ENCODE results near the gene PAPPA2.
"Not testable (repeated sequence)": the region's sequence is repeated elsewhere in the genome, so short reads cannot be mapped to it uniquely, and the experiment has no call there.

Gene PAPPA2

DNA sequence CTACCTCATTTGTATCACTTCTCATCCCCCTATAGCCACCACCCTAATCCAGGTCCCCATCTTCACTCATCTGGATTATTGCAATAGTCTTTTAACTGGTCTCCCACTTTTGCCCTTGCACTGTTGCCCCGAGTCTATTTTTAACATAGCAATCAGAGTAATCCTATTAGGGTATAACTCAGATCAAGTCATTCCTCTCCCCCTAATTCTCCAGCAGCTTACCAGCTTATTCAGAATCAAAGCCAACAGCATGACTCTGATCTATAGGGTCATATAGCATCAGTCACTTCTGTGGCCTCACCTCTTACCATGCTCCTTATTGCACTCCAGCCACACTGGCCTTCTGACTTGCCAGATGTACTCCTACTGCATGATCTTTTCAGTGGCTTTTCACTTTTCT, 140.7 kb downstream of the PAPPA2 start:
- no peak for DNase-seq (ENCODE audit: low read depth in 1 of 2, low spot score in 1 of 2)

DNA sequence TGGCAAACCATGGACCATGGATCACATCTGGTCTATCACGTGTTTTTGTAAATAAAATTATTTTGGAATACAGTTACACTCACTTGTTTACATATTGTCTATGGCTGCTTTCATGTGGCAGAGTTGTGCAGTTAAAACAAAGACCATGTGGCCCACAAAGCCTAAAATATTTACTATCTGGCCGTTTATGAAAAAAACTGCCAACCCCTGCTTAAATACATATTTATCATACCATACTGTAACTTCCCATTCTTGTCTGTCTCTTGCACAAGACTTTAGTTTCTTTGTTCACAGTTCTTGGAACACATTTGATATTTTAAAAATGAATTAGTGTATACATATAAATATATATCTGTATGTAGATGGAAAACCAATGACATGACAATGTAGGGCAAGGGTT, 141.5 kb downstream of the PAPPA2 start:
- DNase-seq (ENCODE audit: low read depth in 1 of 2, low spot score in 1 of 2): no peak

DNA sequence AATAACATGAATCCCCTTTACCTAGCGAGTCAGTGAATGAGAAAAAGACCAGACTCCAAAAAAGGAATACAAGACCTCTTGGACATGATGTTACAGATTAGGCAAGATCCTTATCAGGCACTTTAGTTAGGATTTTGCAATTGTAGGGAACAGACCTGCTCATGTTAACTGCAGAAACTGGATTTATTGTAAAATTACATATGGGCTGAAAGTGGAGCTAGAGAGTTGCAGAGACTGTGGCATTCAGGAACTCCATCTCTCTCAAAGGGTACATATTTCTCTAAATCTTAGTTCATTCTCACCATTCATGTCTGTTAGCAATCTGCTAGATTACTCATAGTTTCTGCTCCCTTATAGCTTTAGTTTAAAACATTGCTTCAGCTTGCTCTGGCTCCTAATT, 142.2 kb downstream of the PAPPA2 start:
- DNase-seq (ENCODE audit: low read depth in 1 of 2, low spot score in 1 of 2): no peak

DNA sequence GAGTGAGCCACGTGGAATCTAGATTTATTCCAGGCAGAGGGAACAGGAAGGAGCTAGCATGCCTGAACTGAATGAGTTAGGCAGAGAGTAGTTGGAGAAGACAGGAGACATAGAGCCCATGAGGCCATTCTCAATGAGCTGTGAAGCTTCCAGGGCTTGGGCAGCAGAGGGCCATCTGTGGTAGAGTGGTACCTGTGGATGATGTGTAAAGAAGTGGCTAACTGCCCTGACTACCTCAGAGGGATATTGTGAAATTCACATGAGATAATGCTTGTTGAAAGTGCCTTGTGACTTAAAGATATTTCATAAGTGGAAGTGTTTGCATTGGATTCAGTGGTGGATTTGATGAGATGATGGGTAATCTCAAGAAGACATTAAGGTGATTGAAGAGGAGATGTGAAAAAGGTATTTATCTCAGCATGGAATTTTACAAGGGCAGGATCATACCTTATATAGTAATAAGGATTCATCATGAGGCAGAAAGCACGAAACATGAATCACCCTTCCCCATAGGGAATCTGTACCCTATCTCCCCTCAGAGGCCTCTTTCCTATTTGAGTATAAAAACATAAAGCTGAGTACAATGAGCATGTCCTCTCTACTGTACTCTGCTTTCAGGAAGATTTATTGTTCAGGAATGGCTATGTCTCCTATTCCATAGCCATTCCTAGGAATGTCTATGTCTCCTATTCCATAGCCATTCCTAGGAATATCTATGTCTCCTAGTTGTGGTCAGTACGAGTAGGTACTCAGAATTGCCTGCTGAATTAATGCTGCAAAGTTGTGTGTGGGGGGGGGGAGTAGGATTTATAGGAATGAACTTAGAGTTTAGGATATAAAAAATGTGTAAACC, 146.8 kb downstream of the PAPPA2 start:
- no peak for DNase-seq (ENCODE audit: low read depth in 1 of 2, low spot score in 1 of 2)

DNA sequence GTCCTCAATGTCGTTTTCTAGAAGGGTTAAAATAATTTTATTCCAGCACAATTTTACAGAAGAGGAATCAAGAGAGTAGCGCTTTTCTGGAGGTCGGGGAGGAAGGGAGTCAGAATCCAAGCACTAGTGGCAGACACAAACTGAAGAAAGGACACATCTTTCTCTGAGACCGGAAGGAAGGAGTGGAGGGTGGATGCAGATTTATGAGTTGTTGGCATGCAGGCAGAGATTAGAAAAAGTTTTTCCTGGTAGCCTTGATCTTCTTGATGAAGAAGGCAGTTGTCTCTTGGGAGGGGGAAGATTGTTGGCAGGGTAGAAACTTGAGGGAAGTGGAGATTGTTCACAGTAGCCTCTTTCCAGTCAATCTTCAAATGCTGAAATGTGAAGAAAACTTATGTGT, 149.8 kb downstream of the PAPPA2 start:
- DNase-seq (ENCODE audit: low read depth in 1 of 2, low spot score in 1 of 2): no peak

DNA sequence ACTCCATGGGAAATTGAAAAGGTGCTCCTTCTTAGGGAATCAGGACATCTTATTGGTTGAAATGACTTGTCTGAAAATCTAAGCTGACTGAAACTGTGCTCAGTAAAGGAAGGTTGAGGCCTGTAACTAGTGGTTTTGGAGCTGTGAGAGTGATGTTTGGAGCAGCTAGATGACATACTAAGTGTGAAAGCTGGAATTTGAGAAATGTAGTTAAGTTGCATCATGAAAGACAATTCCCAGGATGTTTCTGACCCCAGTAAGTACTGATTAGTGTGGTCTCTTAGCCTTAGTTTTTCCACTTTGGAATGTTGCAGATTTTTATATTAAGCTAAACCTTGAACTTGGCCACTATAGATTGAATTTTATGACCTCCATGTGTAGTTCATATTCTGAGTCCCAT, 154.9 kb downstream of the PAPPA2 start:
- DNase-seq (ENCODE audit: low read depth in 1 of 2, low spot score in 1 of 2): no peak

DNA sequence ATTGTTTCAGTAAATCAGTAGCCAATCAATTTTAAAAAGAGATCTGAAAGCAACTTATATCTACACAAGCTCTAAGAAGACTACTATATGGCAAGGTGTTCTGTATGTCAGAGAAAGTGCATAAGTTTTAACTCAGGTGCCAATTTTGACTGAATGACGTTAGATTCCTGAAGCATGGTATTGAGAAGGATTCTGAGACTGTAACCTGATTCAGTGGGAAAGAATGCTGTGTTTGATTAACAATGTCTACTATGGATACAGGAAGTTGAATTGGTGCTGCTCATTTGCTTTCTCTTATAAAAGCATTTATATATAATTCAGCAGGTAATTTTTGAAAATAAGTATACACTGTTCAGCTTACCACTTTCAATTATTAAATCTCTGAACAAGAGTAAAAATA, 156.3 kb downstream of the PAPPA2 start:
- no peak for DNase-seq (ENCODE audit: low read depth in 1 of 2, low spot score in 1 of 2)

DNA sequence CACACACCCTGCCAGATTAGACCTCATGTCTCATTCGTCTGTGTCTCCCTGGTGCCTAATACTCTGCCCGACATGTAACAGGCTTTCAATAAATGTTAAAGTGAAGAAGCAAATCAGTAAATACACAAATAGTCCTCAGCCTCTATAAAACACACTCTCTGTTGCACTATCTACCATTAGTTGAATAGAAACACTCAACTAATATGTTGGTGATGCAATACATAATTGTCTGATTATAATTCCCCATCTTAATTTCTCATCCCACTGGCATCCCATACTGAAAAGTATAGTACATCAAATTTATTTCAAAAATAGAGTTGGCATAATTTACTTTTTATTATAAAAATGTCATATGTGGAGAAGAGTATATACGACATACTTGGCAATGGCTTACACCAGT, 162.4 kb downstream of the PAPPA2 start:
- no peak for DNase-seq (ENCODE audit: low read depth in 1 of 2, low spot score in 1 of 2)

DNA sequence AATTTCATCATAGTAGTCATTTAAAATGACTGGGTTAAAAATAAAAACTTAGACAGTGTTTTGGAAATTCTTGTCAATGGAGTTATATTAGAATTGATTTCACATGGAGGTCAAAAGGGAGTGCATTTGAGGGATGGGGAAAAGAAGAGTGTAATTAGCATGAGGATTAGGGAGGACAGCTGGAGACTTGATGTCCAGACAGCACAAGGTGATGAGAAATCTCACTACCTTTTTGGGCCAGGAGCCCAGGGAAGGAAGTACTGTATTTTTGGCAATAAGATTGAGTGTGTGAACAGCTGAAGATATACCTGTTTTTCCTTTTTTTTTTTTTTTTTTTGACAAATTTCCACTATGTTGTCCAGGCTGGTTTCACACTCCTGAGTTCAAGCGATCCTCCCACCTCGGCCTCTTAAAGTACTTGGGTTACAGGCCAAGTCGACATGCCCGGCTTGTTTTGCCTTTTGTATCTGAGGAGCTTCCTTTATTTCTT, 163.6 kb downstream of the PAPPA2 start:
- no peak for DNase-seq (ENCODE audit: low read depth in 1 of 2, low spot score in 1 of 2)

DNA sequence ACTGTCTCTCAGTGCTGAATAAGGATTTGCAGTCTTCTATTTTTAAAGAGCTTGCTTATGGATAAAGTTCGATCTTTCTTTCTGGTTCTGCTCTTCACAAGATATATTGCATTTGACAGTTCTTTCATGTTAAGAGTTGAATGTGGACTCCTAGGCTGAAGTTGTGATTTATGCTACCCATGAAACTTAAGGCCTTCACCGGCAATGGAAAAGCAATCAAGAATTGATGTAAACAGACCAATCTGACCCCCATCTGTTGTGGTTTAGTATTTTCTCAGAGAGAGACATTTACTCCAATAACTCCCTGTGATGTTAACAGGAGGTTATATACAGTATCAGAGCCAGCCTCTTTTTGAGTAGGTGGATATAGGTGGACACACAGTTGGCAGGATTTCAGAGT, 165.8 kb downstream of the PAPPA2 start:
- DNase-seq (ENCODE audit: low read depth in 1 of 2, low spot score in 1 of 2): no peak

DNA sequence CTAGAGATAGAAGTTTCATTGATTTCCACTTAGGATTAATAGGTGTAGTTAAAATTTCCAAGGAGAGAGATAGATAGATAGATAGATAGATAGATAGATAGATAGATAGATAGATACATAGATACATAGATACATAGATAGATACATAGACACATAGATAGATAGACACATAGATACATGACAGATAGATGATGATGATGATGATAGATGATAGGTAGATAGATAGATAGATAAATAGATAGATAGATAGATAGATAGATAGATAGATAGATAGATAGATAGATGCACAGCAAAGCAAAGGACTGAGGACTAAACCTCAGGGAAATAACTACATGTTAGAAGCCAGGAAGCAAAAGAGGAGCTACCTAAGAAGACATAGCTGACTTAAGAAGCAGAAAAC, 171.8 kb downstream of the PAPPA2 start:
- not testable (repeated sequence) for DNase-seq (ENCODE audit: low read depth in 1 of 2, low spot score in 1 of 2)

DNA sequence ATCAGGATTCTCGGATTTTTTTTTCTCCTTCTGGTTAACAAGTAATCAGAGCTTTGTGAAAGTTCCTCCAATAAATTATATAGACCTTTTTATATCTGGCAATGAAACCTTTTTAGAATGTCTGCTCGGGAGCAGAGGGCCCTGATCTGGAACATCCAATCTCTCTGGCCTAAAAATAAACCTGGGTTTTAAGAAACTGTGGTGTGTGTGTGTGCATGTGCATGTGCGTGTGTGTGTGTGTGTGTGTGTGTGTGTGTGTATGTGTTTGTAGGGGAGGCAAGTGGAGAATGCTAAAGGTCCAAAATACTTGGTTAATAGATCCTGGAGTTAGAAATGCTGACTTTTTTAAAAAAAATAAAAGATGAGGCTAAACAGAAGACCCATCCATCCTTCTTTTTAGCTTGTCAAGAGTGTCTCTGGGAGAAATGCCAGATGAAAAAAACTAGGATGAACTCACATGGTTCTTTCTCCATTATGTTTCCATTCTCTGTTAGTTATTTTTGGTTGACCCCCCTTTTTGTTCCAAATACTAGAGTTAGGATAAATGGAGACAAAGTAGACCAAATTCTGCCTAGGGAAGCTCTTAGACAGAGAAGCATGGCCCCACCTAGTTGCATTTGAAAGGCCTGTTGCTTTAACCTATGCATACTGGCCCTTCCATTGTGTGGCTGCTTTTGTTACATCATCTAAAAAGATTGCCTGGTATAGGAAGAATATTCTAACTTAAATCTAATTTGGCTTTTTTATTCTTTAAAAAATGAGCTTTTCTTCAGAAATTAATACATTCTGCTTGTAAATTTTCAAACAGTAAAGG, 175.9 kb downstream of the PAPPA2 start:
- no peak for DNase-seq (ENCODE audit: low read depth in 1 of 2, low spot score in 1 of 2)

DNA sequence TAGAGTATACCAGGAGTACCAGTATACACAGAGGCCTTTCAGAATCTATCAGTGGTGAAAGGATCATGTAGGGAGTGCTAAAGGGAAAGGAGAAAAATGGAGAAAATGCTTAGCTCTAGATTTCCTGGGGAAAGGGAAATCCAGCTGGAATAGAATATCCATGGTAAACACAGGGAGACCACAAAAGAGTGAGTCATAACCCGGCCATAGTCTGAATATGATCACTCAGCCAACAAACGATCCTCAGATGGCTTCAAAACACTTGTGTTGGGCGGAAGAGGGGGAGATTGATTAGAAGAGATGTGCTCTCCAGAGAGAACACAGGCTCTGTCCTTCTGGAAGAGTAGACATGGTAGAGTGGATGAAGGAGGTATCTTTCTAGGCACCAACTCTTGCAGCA, 180.6 kb downstream of the PAPPA2 start:
- no peak for DNase-seq (ENCODE audit: low read depth in 1 of 2, low spot score in 1 of 2)

DNA sequence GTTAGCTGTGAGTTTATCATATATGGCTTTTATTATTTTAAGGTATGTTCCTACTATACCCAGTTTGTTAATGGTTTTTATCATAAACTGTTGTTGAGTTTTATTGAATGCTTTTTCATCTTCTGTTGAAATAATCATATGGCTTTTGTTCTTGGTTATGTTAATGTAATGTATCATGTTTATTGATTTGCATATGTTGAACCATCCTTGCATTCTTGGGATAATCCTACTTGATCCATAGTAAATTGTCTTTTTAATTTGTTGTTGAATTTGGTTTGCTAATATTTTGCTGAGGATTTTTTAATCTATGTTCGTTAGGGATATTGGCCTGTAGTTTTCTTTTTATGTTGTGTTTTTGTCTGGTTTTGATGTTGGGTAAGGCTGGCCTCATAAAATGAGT, 185.6 kb downstream of the PAPPA2 start:
- no peak for DNase-seq (ENCODE audit: low read depth in 1 of 2, low spot score in 1 of 2)

DNA sequence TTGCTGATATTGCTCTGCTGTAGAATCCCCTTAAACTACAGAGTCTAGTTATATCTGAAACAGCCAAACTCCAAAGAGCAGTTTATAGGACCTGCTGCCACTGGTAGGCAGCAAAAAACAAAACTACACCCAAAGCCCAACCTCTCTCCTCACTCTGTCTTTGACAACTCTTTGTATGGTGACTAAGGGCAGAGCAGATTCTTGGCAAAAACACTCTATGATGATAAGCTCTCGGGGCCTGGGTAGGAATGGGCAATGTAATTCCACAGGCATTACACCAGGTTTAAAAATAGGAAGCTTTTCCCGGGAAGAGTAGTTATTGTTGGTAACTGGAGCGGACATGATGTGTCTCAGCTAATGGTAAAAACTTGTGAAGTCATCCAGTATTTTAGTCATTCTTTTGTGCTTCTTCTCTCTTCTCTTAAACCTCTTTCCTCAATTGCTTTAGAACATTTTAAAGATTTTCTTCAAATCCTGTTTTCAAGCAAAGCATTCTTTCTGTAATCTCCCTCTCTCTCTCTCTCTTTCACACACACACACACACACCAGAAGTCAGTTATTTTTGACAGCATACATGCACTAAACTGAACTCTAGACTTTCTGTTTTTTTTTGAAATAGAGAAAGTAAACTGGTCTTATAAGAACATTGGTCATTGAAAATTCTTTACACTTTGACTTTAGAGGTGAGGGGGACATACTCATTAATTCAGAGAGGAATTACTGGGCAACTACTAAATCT, 193.5 kb downstream of the PAPPA2 start:
- no peak for DNase-seq (ENCODE audit: low read depth in 1 of 2, low spot score in 1 of 2)

DNA sequence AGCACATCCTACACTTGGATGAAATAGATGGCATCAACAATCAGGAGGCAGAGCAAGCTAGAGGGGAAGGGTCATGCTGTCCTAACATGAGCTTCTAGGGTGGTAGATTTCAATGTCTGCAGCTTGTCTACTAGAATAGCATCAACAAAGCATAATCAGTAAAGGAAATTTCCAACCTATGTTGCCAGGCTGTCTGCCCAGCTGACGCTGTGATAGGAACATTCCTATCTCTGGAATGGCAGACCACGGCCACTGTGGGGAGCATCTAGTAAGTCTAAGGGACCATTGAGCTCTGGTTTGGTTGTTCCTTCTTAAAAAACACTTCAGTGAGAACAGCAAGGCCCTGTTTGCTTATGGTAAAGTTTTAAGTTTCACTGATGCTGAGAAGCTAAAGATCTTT, 206.8 kb downstream of the PAPPA2 start:
- DNase-seq (ENCODE audit: low read depth in 1 of 2, low spot score in 1 of 2): no peak

DNA sequence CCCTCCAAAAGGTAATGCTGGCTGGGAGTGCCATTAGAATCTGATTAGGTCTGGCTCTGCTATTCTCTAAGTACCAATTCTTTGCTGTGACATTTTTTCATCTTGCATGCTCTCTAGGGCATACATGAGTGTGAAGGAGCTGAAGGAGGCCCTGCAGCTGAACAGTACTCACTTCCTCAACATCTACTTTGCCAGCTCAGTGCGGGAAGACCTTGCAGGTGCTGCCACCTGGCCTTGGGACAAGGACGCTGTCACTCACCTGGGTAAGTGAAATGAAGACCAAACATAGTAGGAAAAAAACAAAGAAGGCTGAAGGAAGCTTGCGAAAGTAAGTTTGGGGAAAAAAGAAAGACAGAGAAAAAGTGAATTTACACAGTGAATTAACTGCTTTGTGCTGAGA, 207.9 kb downstream of the PAPPA2 start:
- no peak for DNase-seq (ENCODE audit: low read depth in 1 of 2, low spot score in 1 of 2)

DNA sequence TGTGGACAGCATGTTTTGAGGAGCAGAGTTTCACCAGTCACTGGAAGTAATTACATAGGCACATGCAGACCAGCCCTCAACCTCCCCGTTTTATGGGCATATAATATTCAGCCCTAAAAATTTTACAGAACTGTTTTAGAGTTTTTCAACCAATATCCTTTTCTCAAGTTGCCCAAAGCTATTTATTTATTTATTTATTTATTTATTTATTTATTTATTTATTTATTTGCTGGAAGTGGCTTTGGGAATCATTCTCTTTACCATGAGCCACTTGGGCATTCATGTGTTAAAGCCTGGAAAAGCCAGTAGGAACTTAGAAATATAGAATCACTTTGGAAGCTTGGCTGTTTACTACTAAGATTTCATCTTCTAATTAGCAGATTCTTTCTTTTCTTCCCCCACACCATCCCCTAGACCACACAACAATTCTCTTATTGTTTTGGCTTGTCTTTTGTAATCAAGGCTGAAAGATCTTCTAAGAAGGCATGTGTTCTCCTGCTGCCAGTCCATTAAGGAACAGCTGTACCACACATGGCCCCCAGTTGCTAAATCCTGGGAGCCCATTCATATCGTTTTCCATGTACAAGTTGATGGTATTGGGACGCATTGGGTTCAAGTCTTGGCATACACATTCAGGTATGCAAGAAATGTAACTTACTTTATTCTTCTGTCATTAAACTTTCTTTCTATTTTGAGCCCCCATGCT, 220.0 kb downstream of the PAPPA2 start:
- DNase-seq (ENCODE audit: low read depth in 1 of 2, low spot score in 1 of 2): no peak

DNA sequence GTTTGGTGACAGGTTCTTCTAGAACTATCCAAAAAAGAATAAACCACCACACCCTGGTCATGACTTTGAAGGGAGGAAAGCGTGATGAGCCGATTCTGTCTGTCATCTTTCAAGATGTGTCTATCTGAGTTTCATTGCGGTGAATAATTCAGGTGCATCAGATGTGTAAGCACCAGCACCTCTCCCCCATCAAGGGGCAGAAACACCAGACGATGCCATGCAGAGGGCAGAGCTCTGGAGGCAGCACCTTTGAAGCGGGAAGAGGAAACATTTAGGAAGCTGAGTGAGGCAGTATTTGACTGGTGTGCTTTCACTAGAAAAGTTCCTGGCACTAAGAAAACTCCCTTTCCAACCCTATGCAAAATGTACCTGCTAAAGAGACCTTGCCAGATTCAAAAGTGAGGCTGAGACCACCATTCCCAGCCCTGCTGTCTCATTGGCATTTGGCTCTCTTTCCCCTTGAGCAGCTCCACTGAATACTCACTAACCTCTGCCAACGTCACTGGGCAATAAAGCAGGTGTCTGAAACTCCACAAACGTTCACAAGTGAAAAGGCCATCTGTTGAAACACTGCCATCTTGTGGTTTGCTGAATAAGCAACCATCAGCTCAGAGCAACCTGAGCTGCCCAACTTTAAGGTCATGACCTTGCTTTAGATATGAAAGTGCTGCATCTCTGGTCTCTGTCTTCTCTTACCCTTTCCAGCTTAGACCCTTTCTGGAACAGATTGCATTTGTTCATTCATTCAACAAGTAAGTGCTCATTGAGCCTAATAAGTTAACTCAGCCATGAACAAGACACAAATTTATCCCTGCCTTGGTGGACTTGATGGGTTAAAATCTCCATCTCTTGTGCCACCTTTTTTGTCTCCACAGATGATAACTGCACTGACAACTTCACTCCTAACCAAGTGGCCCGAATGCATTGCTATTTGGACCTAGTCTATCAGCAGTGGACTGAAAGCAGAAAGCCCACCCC, 228.6 kb downstream of the PAPPA2 start:
- DNase-seq (ENCODE audit: low read depth in 1 of 2, low spot score in 1 of 2): no peak

DNA sequence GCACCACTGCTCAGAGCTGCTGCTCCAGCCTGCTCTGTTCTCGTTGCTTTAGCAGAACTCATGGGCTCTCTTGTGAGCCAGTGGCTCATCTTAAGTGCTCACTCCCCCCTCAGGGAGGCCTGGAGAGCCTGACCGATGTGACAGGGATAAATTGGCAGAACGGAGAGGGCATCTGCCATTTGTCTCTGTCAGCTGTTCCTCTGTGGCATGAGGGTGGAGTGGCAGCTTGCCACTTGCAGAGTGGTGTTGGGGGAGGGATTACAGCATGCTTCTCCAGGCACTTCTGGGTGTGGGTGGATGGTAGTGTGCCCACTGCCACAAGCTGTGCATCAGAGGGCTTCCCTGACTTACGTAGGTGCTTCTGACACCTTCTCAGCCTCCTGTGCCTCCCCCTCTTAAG, 229.5 kb downstream of the PAPPA2 start:
- DNase-seq (ENCODE audit: low read depth in 1 of 2, low spot score in 1 of 2): no peak
